ENCODE data around the gene MISP. TPM values are rescaled to one million over a fixed set of nuclear protein-coding genes. Genes with fewer than 3 reads are reported as not detected.

Gene MISP
- total and polyA plus RNA-seq, 2 of the 8 experiments (the other 6 are each of a cell fraction or from before 2014, with no cell fraction given) = 0.43 to 0.45 TPM

- POLR2A ChIA-PET (ENCODE audit: partially characterized antibody) = interaction anchor here (1.8 kb wide), 1 partner anchor 75 kb away, joined by 6 read pairs; the partner anchor contains the start of gene RNF126
- H2BK120ac ChIP-seq (replicated peaks; ENCODE audit: low read depth, low read length) = no peak overlapping the region
- no peak overlapping the region for H2BK12ac ChIP-seq (ENCODE audit: low read depth, low read length)
- H3K4me3 ChIP-seq (ENCODE audit: extremely low read depth in 1 of 4, insufficient read depth in 2 of 4, low read depth in 3 of 4, low read length in 4 of 4) = no peak overlapping the region
- H4K8ac ChIP-seq (ENCODE audit: extremely low read depth, insufficient read depth, low read length) = no peak overlapping the region
- no peak overlapping the region for H2BK15ac ChIP-seq (ENCODE audit: low read length)
- no peak overlapping the region for H2AK5ac ChIP-seq (ENCODE audit: low read depth, low read length)
- DNase-seq (ENCODE audit: low read depth in 1 of 2, low spot score in 2 of 2) = no peak
- no peaks in the 10 kb centered on the region for H3K79me2 ChIP-seq (ENCODE audit: control insufficient read depth in 1 of 2, insufficient read depth in 2 of 2, low read length in 2 of 2)
- no peak overlapping the region for H3K23ac ChIP-seq (ENCODE audit: insufficient read length)
- no peak overlapping the region for H2AFZ ChIP-seq (ENCODE audit: low read length)
- no peak overlapping the region for H3K4ac ChIP-seq (replicated peaks; ENCODE audit: insufficient read length, low read depth, low read length)
- no peak overlapping the region for H4K5ac ChIP-seq (ENCODE audit: insufficient read length, low read depth, low read length)
- no peaks in the 10 kb centered on the region for H3K9me3 ChIP-seq (ENCODE audit: insufficient read depth in 2 of 2, low read depth in 1 of 2, low read length in 1 of 2)
- no peak overlapping the region for H3K14ac ChIP-seq (ENCODE audit: insufficient read length)
- H4K20me1 ChIP-seq (replicated peaks in 1 of 2; ENCODE audit: control insufficient read depth in 1 of 2, insufficient read depth in 2 of 2, low read length in 2 of 2) = peaks cover 0 to 4% of the 10 kb centered on the region in 2 experiments
- H3K4me1 ChIP-seq (replicated peaks in 1 of 4; ENCODE audit: control insufficient read depth in 3 of 4, insufficient read depth in 4 of 4, low read length in 3 of 4) = no peaks in the 10 kb centered on the region
- H3K4me2 ChIP-seq (ENCODE audit: insufficient read depth in 1 of 2, low read depth in 2 of 2, low read length in 2 of 2) = no peak overlapping the region
- no peak overlapping the region for H2BK20ac ChIP-seq (ENCODE audit: low read length)
- no peak overlapping the region for H3K9ac ChIP-seq (replicated peaks in 1 of 4; ENCODE audit: extremely low read depth in 1 of 4, low read depth in 3 of 4, low read length in 3 of 4)
- 95% methylated on average over 17 of the region's 23 CpGs; no CpG with 5 or more reads in 1 of the 2 experiments for WGBS, 2 experiments (ENCODE audit: extremely low coverage in 1 of 2, insufficient coverage in 1 of 2, insufficient read length in 1 of 2, insufficient replicate concordance in 2 of 2, low coverage in 1 of 2, low lambda C conversion rate in 2 of 2, missing lambda C conversion rate in 1 of 2)
- H3K27me3 ChIP-seq (replicated peaks in 1 of 4; ENCODE audit: control insufficient read depth in 3 of 4, extremely low read depth in 1 of 4, insufficient read depth in 3 of 4, low read length in 3 of 4) = no peaks in the 10 kb centered on the region
- no peaks in the 10 kb centered on the region for H3K36me3 ChIP-seq (ENCODE audit: control insufficient read depth in 2 of 4, insufficient read depth in 4 of 4, low read length in 3 of 4)
- no peak overlapping the region for H3K18ac ChIP-seq (ENCODE audit: extremely low read depth, low read length)
- CTCF ChIA-PET (ENCODE audit: partially characterized antibody) = interaction anchor here (0.6 to 1.9 kb wide), 8 partner anchors 8 to 180 kb away, joined by 3 to 5 read pairs (median 4); no protein-coding TSS in a partner anchor
- no peak for FAIRE-seq
- H3K27ac ChIP-seq (ENCODE audit: low read depth, low read length) = no peak overlapping the region
- no peaks in the 10 kb centered on the region for H3K79me1 ChIP-seq (ENCODE audit: low read depth, low read length)
- no peak overlapping the region for H3K56ac ChIP-seq (replicated peaks; ENCODE audit: insufficient read length, low read depth, low read length)
- no peak overlapping the region for H2BK5ac ChIP-seq (ENCODE audit: low read depth, low read length)
- no peaks in the 10 kb centered on the region for H3K23me2 ChIP-seq (ENCODE audit: low read depth, low read length)
- no peak overlapping the region for H4K91ac ChIP-seq (replicated peaks; ENCODE audit: insufficient read length, low read length)
- TF ChIP-seq HDAC6 (IDR thresholded peaks at IDR 0.05; ENCODE audit: low read depth, low read length) (no peak), CHD2 (IDR thresholded peaks at IDR 0.05; ENCODE audit: low read length) (no peak), TAF1 (IDR thresholded peaks at IDR 0.05; ENCODE audit: low read depth, low read length) (no peak), POLR2AphosphoS5 (IDR thresholded peaks at IDR 0.05; ENCODE audit: low read depth, low read length) (no peak), SP4 (IDR thresholded peaks at IDR 0.05; ENCODE audit: low read length) (no peak), TAF7 (optimal IDR thresholded peaks at IDR 0.05; ENCODE audit: borderline replicate concordance, low read depth, low read length) (no peak), RFX5 (IDR thresholded peaks at IDR 0.05; ENCODE audit: borderline replicate concordance, low read depth, low read length) (no peak), ATF3 (IDR thresholded peaks at IDR 0.05; ENCODE audit: insufficient read depth, low read depth, low read length) (no peak), RXRA (IDR thresholded peaks at IDR 0.05; ENCODE audit: insufficient read depth, low read depth, low read length) (no peak), BCL11A (IDR thresholded peaks at IDR 0.05; ENCODE audit: low read depth in 2 of 2, low read length in 2 of 2) (no peak), CBX8 (IDR thresholded peaks at IDR 0.05; ENCODE audit: borderline replicate concordance, low read depth, low read length) (no peak), YY1 (IDR thresholded peaks at IDR 0.05; ENCODE audit: low read depth, low read length) (no peak), CREB1 (IDR thresholded peaks at IDR 0.05) (no peak), TCF12 (IDR thresholded peaks at IDR 0.05; ENCODE audit: low read depth, low read length) (no peak), MAFK (IDR thresholded peaks at IDR 0.05; ENCODE audit: low read depth, low read length) (no peak)
Measured at GRCh38 chr19:738509-739128, 12.3 kb upstream of the MISP start.
